Suprapubic skin (tissue), 4 donors: ENCODE measurements around the gene ULK4.

ENCODE experiments used
- POLR2A ChIP-seq, 2 donors: fragments of 450-650 bp; IDR thresholded peaks; one replicate each; pipeline ENCODE4 v1.6.1; 2017; ENCODE audit warnings: antibody characterized with exemption in 2 of 2, mild to moderate bottlenecking in 2 of 2, moderate library complexity in 2 of 2
- POLR2AphosphoS5 ChIP-seq, 3 donors: sonication (generic); formaldehyde crosslinking; IDR thresholded peaks; one replicate each; pipeline ENCODE4 v1.6.1; 2017; ENCODE audit warnings: antibody characterized with exemption in 3 of 3

GRCh38 chr3:41598402-41599126 lies 363.3 kb downstream of the ULK4 start:
- TF ChIP-seq POLR2AphosphoS5 (IDR thresholded peaks at IDR 0.05) (no peak), POLR2A (IDR thresholded peaks at IDR 0.05) (no peak)
